SK-N-SH treated with all-trans-retinoic acid at 6 μM for 48 hours (cell line): Measurements from ENCODE around the gene TRIM47.

Source experiments
- ATAC-seq: fragments of 200-7000 bp; cut with Tn5 transposase; 3 replicates; pipeline ENCODE4 v1.9.1; 2020; ENCODE audit warnings: mild to moderate bottlenecking, moderate library complexity
- ARNTL ChIP-seq: fragments of 450-650 bp; formaldehyde crosslinking; IDR thresholded peaks from 2 replicates; pipeline ENCODE4 v1.5.0; 2020; ENCODE audit warnings: low read depth, mild to moderate bottlenecking, moderate library complexity, borderline replicate concordance
- BACH2 ChIP-seq: fragments of 250-450 bp; sonication (Bioruptor Pico); IDR thresholded peaks from 2 replicates; pipeline ENCODE4 v1.9.0; 2021; ENCODE audit warnings: mild to moderate bottlenecking, borderline replicate concordance
- CREB5 ChIP-seq: fragments of 250-450 bp; sonication (Bioruptor Pico); IDR thresholded peaks from 2 replicates; pipeline ENCODE4 v1.5.1; 2020; ENCODE audit warnings: low read depth, mild to moderate bottlenecking, moderate library complexity
- CSDC2 ChIP-seq: fragments of 250-450 bp; sonication (Bioruptor Pico); IDR thresholded peaks from 2 replicates; pipeline ENCODE4 v1.5.0; 2020; ENCODE audit warnings: mild to moderate bottlenecking, moderate library complexity
- CSRNP3 ChIP-seq: fragments of 250-450 bp; sonication (Bioruptor Pico); IDR thresholded peaks from 2 replicates; pipeline ENCODE4 v1.5.1; 2021; ENCODE audit warnings: mild to moderate bottlenecking, moderate library complexity
- ISL1 ChIP-seq: fragments of 250-450 bp; sonication (Bioruptor Pico); IDR thresholded peaks from 2 replicates; pipeline ENCODE4 v2.1.2; 2022; ENCODE audit warnings: mild to moderate bottlenecking, moderate library complexity
- OSR1 ChIP-seq: fragments of 250-450 bp; sonication (Bioruptor Pico); IDR thresholded peaks from 2 replicates; pipeline ENCODE4 v1.8.0; 2022; ENCODE audit warnings: moderate library complexity, mild to moderate bottlenecking, inconsistent platforms
- PATZ1 ChIP-seq: fragments of 250-450 bp; sonication (Bioruptor Pico); IDR thresholded peaks from 2 replicates; pipeline ENCODE4 v1.8.0; 2020; ENCODE audit warnings: mild to moderate bottlenecking, moderate library complexity, borderline replicate concordance
- PPARA ChIP-seq: fragments of 250-450 bp; sonication (Bioruptor Pico); IDR thresholded peaks from 2 replicates; pipeline ENCODE4 v1.5.0; 2020; ENCODE audit warnings: mild to moderate bottlenecking, borderline replicate concordance
- RARB ChIP-seq: fragments of 250-450 bp; sonication (Bioruptor Pico); IDR thresholded peaks from 2 replicates; pipeline ENCODE4 v1.8.0; 2021; ENCODE audit warnings: mild to moderate bottlenecking, moderate library complexity
- SNAI2 ChIP-seq: fragments of 250-450 bp; sonication (Bioruptor Pico); IDR thresholded peaks from 2 replicates; pipeline ENCODE4 v1.5.0; 2020; ENCODE audit warnings: mild to moderate bottlenecking, moderate library complexity
- TCF4 ChIP-seq: fragments of 250-450 bp; sonication (Bioruptor Pico); IDR thresholded peaks from 2 replicates; pipeline ENCODE4 v1.8.0; 2021; ENCODE audit warnings: mild to moderate bottlenecking, moderate library complexity, borderline replicate concordance
- TOX ChIP-seq: fragments of 250-450 bp; sonication (Bioruptor Pico); IDR thresholded peaks from 2 replicates; pipeline ENCODE4 v1.8.0; 2021; ENCODE audit warnings: mild to moderate bottlenecking, moderate library complexity, borderline replicate concordance
- TSHZ2 ChIP-seq: fragments of 250-450 bp; sonication (Bioruptor Pico); IDR thresholded peaks from 2 replicates; pipeline ENCODE4 v1.5.0; 2020; ENCODE audit warnings: mild to moderate bottlenecking, moderate library complexity
- ZC3H10 ChIP-seq: fragments of 250-450 bp; sonication (Bioruptor Pico); IDR thresholded peaks from 2 replicates; pipeline ENCODE4 v1.5.1; 2021; ENCODE audit warnings: mild to moderate bottlenecking, moderate library complexity
- ZFP3 ChIP-seq: fragments of 250-450 bp; sonication (Bioruptor Pico); IDR thresholded peaks from 2 replicates; pipeline ENCODE4 v1.5.0; 2020; ENCODE audit warnings: mild to moderate bottlenecking, moderate library complexity
- ZFP30 ChIP-seq: fragments of 450-650 bp; formaldehyde crosslinking; IDR thresholded peaks from 2 replicates; pipeline ENCODE4 v1.5.0; 2022; ENCODE audit warnings: mild to moderate bottlenecking, moderate library complexity
- ZNF565 ChIP-seq: fragments of 450-650 bp; formaldehyde crosslinking; conservative IDR thresholded peaks from 2 replicates; pipeline ENCODE4 v1.5.0; 2020; ENCODE audit warnings: low read depth, mild to moderate bottlenecking, moderate library complexity
- ZNF70 ChIP-seq: fragments of 450-650 bp; formaldehyde crosslinking; IDR thresholded peaks from 2 replicates; pipeline ENCODE4 v1.5.0; 2020; ENCODE audit warnings: mild to moderate bottlenecking, moderate library complexity
- ZNF8 ChIP-seq: fragments of 450-650 bp; formaldehyde crosslinking; IDR thresholded peaks from 2 replicates; pipeline ENCODE4 v1.5.0; 2020; ENCODE audit warnings: mild to moderate bottlenecking, moderate library complexity

Gene TRIM47

GRCh38 chr17:75901727-75902126 lies 23.3 kb upstream of the TRIM47 start:
- TF ChIP-seq ZNF70 (no peak), ZFP30 (CRISPR knock-in tag) (no peak), ZNF8 (CRISPR knock-in tag) (no peak), ISL1 (CRISPR knock-in tag) (no peak), ZNF565 (no peak)

GRCh38 chr17:75900691-75901533 lies 22.5 kb upstream of the TRIM47 start:
- TF ChIP-seq TOX (CRISPR knock-in tag) (no peak), ARNTL (CRISPR knock-in tag) (no peak), CSRNP3 (CRISPR knock-in tag) (no peak), ZNF70 (no peak), ZNF565 (no peak), OSR1 (no peak), SNAI2 (CRISPR knock-in tag) (no peak), CREB5 (CRISPR knock-in tag) (no peak), TSHZ2 (CRISPR knock-in tag) (no peak), ZC3H10 (CRISPR knock-in tag) (no peak), CSDC2 (CRISPR knock-in tag) (no peak)
- TF ChIP-seq, all 23 proteins: peak for 0
- ATAC-seq = no peak

More at GRCh38 chr17:75901727-75902126, 23.3 kb upstream of the TRIM47 start:
- ATAC-seq = no peak

- ATAC-seq = no peak
- TF ChIP-seq RARB (CRISPR knock-in tag) (no peak), ZFP3 (CRISPR knock-in tag) (no peak), CREB5 (CRISPR knock-in tag) (no peak)
Measured at GRCh38 chr17:75899767-75900468, 21.5 kb upstream of the TRIM47 start.

GRCh38 chr17:75899353-75899752 lies 21.0 kb upstream of the TRIM47 start:
- ATAC-seq = no peak

More at GRCh38 chr17:75899353-75899752, 21.0 kb upstream of the TRIM47 start:
- no peak for TF ChIP-seq ZNF70
- no peak for TF ChIP-seq TOX (CRISPR knock-in tag)
- no peak for TF ChIP-seq PATZ1
- no peak for TF ChIP-seq BACH2 (CRISPR knock-in tag)
- no peak for TF ChIP-seq TCF4 (CRISPR knock-in tag)
- TF ChIP-seq PPARA (CRISPR knock-in tag) = no peak
- TF ChIP-seq, all 23 proteins: peak for 0
